ENCODE data around the gene GZF1. TPM values are rescaled to one million over a fixed set of nuclear protein-coding genes. Genes with fewer than 3 reads are reported as not detected.
A peak's percentile ranks its signal among the peaks of the same experiment; 100 is the strongest.

GZF1 gene
- total and polyA plus RNA-seq, 12 donors = 8.6 to 42.7 (median 27.1) TPM

DNA sequence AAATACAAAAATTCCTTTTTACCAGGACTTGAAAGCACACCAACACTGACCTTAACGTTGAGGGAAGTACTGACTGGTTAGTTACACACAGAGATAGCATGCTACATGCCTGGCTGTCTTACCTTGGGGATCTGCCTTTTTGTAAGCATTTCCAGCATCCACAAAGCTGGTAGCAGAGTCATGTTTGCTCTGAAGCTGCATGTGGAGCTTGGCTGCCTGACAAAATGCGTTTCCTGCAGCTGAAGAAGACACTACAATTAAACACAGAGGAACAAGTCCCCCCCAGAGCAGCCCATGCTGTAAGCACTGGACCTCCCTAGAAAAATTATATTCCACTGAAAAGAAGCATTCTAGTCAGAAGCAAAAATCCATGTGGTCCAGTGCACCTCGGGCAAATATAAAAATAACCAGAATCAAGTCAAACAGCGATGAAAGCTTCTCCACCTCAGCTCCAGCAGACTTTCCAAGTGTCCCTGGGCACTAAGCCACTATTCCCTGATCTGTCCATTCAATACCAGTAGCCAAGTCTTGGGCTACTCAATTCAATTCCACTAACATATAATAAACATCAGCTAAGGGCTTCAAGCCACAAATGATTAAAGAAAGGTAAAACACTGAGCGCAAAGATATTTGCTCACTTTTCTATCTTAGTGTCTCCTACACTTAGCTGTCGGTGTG, 35.1 kb downstream of the GZF1 start:
- intact Hi-C loops (cut with DNase I) = no loop called here
- peak in 4 of 8 donors; percentile 23 to 35 (median 26) for ATAC-seq

DNA sequence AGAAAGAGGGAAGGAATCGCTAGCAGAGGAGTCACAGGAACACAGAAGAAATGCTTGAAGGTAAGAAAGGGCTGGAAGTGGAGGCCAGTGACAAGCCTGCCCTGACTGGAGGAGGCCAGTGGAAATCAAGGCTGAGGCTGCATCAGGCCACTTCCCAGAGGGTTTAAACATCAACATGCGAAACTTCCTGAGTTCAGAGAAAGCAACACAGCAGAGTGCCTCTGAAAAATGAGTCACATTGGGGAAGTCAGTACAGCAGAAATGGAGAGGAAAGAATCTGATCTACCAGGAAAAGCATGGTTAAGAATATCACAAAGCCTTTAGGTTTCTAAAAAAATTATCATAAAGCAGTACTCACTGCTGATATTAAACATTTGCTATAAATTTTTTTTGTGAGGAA, 36.0 kb downstream of the GZF1 start:
- Histone ChIP-seq H3K36me3 (peaks cover 0 to 61% (median 19%) of the 10 kb centered on the region in 9 donors), H3K27me3 (no peaks in the 10 kb centered on the region), H3K4me1 (peaks cover 2 to 48% (median 25%) of the 10 kb centered on the region in 9 donors), H3K4me3 (no peak overlapping the region), H3K27ac (peak overlapping the region in 5 of 10 donors; percentile 19 to 73 (median 40)), H3K9me3 (no peaks in the 10 kb centered on the region)
- peak in 1 of 2 donors; percentile 37 for DNase-seq
- WGBS, 2 donors = 66 to 81% methylated on average over 2 of the region's 2 CpGs
- no peak for TF ChIP-seq CTCF (IDR thresholded peaks at IDR 0.05)
- ATAC-seq = peak in 6 of 8 donors; percentile 51 to 73 (median 54)
- intact Hi-C loops (cut with DNase I) = no loop called here

More for the DNA sequence above, 35.1 kb downstream of the GZF1 start:
- DNase-seq = no peak
- WGBS, 2 donors = 41 to 46% methylated on average over 6 of the region's 6 CpGs
- Histone ChIP-seq H3K27ac (peak overlapping the region in 4 of 10 donors; percentile 7 to 73 (median 44)), H3K4me3 (no peak overlapping the region), H3K27me3 (no peaks in the 10 kb centered on the region), H3K4me1 (peaks cover 2 to 44% (median 25%) of the 10 kb centered on the region in 9 donors), H3K36me3 (peaks cover 0 to 62% (median 19%) of the 10 kb centered on the region in 9 donors), H3K9me3 (no peaks in the 10 kb centered on the region)
- no peak for TF ChIP-seq CTCF (IDR thresholded peaks at IDR 0.05)

DNA sequence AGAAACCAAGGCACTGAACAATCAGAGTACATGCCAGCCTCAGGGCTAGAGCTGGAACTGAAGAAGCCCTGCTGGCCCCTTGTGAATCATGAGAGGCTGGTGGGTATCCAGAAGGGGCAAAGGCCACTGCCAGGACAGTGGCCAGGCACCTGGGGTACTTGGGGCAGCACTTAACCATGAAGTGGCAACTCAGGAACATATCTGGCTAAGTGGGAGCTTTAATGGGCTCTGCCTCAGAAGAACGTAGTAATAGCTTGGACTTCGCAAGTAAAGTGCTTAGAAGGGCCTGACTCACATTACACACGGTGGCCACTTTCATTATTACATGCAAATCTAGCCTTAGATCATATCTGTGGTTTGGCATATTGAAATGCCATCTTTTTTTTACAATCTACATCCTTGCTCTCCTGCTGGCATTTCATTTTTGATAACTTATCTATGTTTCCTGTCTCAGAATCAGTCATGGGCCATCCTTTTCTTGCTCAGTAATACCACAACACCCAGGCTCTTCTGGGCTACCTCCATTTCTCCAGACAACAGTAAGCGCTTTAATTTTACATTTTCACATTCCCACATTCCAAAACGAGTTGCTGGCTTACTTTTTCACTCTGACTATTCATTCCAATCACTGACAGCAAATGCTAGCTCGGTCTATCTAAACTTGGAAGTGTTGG, 37.7 kb downstream of the GZF1 start:
- 68 to 72% methylated on average over 6 of the region's 6 CpGs for WGBS, 2 donors
- H3K27ac ChIP-seq = peak overlapping the region in 4 of 10 donors; percentile 11 to 63 (median 42)
- intact Hi-C loops (cut with DNase I) = no loop called here
- no peaks in the 10 kb centered on the region for H3K9me3 ChIP-seq
- peaks cover 0 to 44% (median 7%) of the 10 kb centered on the region in 9 donors for H3K36me3 ChIP-seq
- no peak overlapping the region for H3K4me3 ChIP-seq
- H3K27me3 ChIP-seq = no peaks in the 10 kb centered on the region
- no peak for ATAC-seq
- no peak for DNase-seq
- H3K4me1 ChIP-seq = peaks cover 2 to 66% (median 36%) of the 10 kb centered on the region in 9 donors
- no peak for TF ChIP-seq CTCF (IDR thresholded peaks at IDR 0.05)

DNA sequence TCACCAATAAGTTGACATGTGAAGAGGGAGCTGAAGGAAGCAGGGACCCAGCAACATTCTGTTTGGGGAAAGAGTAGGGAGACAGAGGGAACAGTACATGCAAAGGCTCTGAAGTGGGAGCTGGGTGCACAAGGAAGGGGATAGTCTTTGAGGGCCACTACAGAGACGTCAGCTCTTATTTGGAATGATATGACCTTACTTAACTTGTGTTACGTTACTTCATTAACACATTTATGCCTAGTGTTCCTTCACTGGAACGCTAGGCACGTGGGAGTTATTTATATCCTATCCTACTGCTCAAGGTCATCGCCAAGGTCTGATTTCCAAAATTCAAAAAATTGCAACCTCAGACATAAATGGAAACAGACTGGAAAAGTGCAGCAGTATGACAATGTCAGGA, 39.1 kb downstream of the GZF1 start:
- intact Hi-C loops (cut with DNase I) = no loop called here
- TF ChIP-seq CTCF (IDR thresholded peaks at IDR 0.05) = no peak
- Histone ChIP-seq H3K4me1 (peaks cover 2 to 66% (median 36%) of the 10 kb centered on the region in 9 donors), H3K36me3 (peaks cover 0 to 30% (median 0%) of the 10 kb centered on the region in 9 donors), H3K9me3 (no peaks in the 10 kb centered on the region), H3K27me3 (no peaks in the 10 kb centered on the region), H3K27ac (peak overlapping the region in 7 of 10 donors; percentile 20 to 64 (median 59)), H3K4me3 (no peak overlapping the region)
- peak in 7 of 8 donors; percentile 47 to 82 (median 68) for ATAC-seq
- 52 to 55% methylated on average over 5 of the region's 5 CpGs for WGBS, 2 donors
- no peak for DNase-seq
